ENCODE results near the gene P3H2.

- TF ChIP-seq EZH2phosphoT487 (IDR thresholded peaks at IDR 0.05; ENCODE audit: insufficient read depth, low read depth) (no peak), EZH2 (IDR thresholded peaks at IDR 0.05; ENCODE audit: insufficient read depth, poor library complexity, severe bottlenecking) (no peak)
These were observed 141.9 kb downstream of the P3H2 start for GRCh38 chr3:189978753-189979152.
